HG02623 (cell line): Measurements from ENCODE around the gene SMAD2.
"Not testable (repeated sequence)": the region's sequence is repeated elsewhere in the genome, so short reads cannot be mapped to it uniquely, and the experiment has no call there.

ENCODE experiments used
- ATAC-seq: cut with Tn5 transposase; IDR thresholded peaks from one replicate; pipeline ENCODE4 v1.9.1; 2021; ENCODE audit warnings: moderate library complexity; ENCODE audit not compliant: unreplicated experiment

The SMAD2 gene

DNA sequence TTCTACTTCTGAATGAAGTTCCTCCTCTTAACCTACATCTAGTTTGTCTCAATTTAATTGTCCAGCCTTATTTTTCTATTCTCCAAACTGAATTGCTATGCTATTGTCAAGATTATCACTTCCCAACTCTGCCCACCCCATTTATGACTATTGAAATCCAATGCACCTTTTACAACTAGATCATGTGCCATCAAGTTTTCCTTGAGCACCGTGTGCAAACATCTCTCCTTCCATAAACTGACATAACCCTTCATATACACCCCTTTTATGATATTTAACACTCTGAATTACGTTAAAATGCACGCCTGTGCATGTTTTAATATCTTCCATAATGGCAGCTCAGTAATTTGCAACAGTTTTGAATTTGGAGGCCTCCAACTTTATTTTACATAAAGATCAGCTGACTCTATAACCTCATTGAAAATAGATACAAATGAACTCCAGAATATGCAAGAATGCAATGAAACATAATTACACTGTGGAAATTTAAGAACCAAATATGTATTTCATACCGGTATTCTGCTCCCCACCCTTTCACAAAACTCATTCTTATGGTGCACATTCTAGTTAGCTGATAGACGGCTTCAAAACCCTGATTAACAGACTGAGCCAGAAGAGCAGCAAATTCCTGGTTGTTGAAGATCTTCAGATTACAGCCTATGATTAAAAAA lies 85.5 kb downstream of the SMAD2 start:
- no peak for ATAC-seq

DNA sequence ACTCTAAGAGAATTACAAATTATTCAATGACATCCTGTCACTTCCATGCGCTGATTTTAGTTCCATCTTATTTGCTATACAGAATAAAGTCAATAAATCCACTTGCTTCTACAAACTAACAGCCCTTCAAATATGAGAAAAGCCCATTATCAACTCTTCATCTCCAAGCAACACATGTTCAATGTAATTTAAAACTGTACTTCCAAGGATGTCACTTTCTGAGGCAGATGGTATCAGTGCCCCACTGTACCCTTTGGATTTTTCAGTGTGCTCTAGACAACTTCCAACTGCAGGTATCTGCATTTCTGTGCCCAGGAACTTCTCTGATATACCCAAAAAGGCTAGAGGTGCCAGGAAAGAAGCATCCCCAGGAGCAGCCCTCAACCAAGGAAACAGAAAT lies 87.6 kb downstream of the SMAD2 start:
- no peak for ATAC-seq

DNA sequence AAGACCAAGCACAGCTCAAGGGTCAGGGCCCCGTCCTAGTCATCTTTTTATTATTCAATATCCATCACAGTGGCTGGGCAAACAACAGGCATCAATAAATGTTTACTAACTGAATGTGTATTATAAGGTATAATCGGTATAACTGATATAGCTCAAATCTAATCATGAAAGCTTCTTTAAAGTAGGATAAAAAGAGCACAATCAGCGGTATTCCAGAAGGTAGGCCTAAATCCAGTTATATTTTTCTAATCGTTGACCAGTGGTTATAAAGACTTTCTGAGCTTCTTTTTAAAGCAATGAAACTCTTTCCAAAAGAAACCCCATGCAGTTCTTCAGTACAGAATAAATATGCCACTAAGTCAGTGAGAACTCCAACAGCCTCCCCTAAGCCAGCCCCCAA lies 92.1 kb downstream of the SMAD2 start:
- no peak for ATAC-seq

DNA sequence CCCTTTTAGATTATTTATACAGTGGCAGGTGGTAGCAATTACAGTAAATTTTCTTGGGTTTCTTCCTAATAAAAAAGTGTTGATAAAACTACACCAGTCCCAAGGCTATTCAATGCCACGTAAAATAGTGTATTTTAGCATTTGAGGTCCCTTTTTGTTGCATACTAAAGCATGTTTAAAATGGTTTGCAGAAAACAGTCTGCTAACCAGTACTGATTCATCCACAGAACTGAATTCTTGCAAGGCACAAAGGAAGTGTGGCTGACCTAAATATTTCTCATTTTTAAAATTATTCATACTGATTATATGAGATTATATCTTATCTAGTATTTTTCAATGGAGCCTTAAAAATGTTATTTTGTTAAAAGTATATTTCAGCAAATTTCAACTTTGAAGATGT lies 98.1 kb downstream of the SMAD2 start:
- no peak for ATAC-seq

DNA sequence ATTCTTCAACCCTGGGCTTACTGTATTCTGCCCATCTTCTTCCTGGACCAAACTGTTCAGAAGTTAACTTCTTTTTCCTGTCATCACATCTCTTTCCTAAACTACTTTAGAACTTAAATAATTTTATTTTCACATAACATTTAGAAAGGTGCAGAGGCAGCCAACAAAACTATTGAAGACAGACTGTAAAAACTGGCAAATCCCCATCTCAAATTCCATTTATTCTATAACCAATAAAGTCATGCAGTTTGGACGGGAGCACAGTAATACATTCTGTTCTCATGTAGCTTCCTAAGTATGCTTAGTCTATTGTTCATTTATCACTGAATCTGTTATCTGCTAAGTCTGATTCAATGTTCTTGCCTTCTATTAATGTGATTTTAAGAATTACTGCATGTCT lies 99.1 kb downstream of the SMAD2 start:
- no peak for ATAC-seq

DNA sequence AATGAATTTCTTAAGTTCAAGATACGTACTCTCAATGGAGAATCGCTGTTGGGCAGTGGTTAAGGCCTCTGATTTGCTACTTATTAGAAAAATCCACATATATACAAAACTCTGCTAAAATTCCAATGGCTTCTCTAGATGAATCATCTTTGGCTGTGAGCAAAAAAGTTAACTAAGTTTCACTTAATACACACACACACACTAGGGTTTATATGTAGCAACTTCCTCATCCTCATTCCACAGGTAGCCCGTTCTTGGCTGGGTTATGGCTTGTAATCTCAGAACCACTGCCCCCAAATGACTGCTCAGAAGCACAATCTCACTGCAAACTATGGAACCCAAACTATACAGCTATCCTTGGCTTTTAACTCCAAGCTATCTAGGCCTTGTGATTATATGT lies 99.7 kb downstream of the SMAD2 start:
- no peak for ATAC-seq

DNA sequence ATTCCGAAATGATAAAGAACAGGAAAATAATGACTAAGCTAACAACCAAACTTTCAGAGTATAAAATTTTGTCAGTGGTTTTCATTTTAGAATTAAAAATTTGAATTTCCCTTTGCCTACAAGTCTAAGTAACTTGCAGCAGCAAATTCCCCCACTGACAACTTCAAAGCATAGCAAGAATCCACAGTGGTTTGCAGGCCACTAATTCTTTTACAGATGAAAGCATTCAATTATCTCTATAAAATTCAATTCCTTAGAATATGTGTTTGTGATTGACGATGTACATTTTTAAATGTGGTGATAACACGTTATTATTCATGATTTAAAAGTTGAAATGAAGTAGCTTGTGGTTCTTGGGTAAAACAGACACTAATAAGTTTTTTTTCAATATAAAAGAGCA lies 100.6 kb downstream of the SMAD2 start:
- no peak for ATAC-seq

DNA sequence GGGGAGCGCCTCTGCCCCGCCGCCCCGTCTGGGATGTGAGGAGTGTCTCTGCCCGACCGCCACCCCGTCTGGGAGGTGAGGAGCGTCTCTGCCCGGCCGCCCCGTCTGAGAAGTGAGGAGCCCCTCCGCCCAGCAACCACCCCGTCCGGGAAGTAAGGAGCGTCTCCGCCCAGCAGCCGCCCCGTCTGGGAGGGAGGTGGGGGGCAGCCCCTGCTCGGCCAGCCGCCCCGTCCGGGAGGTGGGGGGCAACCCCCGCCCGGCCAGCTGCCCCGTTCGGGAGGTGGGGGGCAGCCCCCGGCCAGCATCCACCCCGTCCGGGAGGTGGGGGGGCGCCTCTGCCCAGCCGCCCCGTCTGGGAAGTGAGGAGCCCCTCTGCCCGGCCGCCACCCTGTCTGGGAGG lies 102.4 kb downstream of the SMAD2 start:
- ATAC-seq, result not testable (repeated sequence)

DNA sequence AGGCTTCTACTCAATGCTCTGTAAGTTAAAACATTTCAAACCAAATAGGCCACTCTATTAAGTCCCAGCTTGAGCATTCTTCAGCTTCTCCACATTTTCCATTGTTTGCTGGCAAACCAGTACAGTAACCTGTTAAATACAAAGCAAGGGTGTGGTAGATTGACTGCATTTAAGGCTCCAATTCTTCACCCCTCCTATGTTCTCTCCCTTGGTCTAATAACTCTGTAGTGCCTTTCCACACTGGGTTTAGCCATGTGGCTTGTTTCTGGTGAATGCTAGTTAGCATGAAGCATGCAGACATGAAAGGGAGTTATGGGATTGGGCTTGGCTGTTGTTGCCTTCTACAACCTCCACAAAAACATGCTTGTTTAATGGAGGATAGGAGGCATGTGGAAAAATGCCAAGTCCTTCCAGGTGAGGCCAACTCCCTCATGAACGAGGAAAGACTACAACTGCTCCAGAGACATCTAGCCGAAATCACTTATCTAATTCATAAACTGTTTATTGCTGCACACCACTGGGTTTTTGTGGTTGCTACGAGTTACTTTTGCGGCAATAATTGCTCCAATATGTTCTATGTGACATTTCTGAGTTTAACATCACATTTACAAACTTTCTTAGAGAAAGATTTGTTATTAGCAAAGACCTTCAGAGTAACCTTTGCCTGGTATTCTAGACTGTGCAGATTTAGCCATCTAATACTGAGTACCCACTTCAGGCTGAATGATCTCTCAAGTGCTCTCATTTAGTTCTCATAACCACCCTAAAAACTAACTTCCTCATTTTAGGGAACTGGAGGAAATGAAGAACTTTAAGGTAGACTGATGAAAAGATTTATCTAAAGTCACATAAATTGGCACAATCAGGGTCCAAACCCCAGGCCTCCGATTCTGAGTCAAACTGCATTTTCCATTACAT lies 104.0 kb downstream of the SMAD2 start:
- ATAC-seq, result no peak

DNA sequence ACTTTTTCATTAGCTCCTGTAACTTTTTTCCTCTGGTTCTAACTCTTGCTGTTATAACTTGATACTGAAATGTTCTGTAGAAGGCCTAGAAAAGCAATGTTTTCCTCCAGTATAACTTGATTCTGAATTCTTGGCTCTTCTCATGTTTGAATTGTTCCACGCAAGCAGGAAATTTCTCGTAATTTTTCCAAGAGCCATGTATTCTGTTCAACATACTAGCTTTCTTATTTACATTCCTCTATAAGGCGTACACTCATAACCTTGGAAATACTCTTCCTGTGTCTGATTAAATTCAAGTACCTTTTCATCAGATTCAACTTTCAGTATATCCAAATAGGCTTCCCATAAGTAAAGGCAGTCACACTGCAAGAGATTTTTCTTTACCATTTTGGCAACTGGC lies 109.1 kb downstream of the SMAD2 start:
- ATAC-seq, result no peak

DNA sequence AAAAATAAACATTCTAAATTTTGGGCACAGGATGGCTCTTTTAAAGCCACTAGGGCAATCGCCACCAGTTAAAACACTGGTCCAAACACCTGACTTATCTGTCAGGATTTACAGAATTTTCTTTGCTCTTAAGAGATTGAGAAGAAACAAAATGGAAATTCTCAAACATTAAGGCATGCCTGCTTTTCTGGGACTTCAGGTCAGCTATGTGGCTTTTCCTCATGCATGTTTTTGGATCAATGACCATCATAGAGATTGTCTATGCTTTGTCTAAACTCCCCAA lies 112.7 kb downstream of the SMAD2 start:
- no peak for ATAC-seq

DNA sequence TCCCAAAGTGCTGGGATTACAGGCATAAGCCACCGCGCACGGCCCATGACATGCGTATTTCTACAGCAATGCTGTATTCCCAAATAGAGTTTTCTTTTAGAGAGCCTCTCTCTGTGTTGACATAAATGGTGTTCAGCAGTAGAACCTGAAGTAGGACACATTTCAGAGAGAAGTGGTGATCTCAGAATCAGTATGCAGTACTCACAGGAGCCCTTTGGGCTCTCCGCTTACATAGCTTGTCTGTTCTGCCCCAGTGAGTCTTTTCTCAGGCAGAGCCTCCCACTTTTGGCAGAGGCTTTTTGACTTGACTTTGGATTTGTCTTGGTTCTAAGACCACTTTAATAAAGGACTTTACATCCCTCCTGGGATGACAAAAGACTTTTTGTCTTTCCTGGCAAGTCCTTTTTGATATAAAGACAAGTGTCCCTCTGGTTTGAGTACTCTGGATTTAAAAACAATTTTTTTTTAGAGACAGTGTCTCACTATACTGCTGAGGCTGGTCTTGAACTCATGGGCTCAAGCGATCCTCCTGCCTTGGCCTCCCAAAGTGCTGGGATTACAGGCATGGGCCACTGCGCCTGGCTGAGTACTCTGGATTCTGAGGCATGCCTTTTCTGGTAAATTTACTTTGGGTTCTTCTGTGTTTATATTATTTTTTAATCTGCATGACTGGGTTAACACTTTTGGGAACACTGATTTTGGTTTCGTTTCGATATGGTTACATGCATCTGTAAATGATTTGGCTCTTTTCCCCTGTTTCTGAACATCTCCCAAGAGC lies 113.3 kb downstream of the SMAD2 start:
- no peak for ATAC-seq

DNA sequence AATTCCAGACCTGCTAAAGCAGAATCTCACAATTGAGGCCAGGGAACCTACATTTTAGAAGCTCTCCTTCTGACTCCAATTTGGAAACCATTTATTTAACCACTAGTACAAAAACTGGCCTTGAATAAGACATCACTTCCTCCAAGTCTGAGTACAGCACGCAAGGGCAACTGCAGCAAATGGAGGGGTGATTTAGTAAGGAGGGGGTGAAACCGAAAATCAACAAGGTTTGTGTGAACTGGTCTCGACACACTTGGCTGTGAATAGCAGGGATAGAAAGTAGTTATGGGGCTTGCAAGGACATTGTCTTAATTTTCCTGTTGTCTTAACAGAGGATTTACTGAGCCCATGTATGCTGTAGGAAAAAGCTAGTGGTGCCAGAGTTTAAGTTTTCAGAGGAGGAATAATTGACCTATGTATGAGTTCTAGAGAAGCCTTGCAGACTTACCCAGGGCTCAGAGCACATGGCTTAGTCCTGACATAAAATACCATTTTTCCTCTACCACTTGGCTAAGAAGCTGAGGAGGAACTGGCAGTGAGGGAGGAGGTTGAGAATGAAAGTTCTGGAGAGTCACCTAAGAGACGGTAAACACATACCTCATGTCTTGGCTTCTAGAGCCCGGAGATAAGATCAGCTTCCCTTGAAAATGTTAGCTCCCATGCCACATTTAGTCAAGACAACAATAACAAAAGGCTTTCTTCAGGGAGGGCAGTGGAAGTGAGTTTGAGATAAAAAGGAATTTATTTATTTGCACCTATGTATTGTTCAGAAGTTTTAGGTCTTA lies 114.8 kb downstream of the SMAD2 start:
- no peak for ATAC-seq

DNA sequence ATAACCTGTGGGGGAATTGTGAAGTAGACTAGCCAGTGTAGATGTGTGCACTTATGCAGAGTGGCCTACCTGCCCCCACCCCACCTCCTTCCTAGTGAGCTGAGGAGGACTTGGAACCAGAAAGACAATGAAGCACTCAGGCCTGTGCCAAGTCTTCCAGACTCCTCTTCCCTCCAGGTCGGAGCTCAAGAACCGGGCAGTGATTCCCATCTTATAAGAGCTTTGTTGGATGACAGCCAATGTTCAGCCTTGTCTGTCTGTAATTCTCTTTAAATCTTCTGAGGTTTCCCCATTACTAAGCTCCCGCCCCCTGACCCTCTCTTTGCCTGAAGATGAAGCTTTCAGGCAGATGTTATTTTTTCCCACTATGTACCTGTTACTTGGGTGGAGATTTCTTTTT lies 121.0 kb downstream of the SMAD2 start:
- no peak for ATAC-seq

DNA sequence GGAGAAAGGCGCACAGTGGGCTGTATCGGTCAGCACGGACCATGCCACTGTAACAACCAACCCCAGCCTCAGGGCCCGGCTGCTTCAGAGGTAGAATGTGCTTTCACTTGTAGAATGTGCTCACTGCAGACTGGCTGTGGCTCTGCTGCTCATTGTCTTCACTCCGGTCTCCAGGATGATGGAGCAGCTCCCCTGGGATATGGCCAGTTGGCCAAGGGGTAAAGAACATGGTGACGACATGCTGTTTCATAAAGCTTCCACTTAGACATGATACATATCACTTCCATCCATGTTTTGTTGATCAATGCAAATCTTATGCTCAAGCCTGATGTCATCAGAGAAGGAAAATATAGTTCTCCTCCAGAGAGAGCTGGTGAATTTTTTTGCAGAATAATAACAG lies 127.7 kb downstream of the SMAD2 start:
- no peak for ATAC-seq

DNA sequence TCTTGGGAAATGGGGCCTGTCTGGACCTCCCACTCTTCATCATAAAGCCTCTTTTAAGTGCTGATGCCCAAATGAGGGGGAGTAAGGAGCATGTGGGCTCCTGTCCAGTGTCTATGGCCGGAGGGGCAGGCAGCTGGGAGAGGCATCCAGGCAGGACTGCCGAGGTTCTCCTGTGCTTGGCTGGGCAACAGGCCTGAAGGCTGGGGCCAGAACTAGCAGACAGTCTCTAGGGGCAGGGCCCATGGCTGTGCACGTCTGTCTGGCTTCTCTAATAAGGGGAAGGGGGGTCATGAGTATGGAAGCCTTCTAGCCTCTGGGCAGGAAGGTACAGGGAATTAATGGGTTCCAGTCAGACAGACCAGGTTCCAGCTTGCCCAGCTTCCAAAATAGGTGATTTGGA lies 128.6 kb downstream of the SMAD2 start:
- ATAC-seq, result no peak

DNA sequence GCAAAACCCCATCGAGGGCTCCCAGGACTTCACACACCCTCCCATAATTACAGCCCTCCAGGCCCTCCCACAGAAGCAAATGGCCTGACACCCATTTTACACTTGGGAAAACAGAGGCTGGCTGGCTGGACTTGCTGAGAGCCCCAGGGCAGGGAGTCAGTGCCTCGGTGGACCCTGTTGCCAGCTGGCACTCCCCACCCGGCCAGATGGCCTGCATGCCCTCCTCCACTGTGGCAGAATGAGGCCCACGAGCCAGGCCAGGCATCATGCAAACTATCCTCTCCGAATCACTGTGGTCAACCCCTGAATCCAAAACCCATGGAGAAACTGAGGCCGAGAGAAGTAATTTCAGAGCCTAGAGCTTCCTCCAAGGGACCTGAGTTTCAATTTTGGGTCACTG lies 129.7 kb downstream of the SMAD2 start:
- ATAC-seq, result no peak

DNA sequence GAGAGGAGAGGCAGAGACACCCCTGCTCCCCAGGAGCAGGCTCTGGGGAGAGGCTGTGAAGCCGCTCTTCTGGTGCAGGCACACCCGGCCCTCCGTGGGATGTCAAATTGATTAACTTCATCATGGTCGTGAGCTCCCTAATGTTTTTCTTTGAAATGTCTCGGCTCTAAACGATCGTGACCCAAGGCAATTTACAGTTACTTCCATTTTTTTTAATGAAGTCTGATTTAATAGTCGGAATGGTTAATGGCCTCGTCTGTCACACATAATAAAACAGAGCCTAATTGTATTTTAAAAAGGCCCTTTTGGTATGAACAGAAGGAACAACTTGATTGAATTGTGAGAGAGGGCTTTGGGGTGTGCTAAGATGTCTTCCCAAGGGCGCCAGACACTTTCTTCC lies 130.2 kb downstream of the SMAD2 start:
- ATAC-seq, result no peak

DNA sequence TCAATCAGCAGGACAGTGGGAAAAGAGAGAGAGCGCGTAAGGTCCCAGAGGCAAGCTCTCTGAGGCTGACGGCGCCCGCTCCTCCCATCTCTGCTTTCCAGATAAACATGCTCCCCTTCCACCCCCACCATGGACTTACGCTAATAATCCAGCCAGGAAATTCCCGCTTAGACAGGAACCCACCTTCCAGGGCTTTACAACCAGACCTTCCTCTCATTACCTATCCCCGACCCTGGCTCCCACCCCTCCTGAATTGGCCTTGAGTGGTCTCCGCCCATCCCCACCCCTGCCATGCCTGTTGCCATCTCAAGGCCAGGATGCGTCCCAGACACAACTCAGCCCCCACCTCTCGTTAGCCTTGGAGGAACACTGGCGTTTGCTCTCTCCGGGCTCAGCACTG lies 131.1 kb downstream of the SMAD2 start:
- no peak for ATAC-seq

DNA sequence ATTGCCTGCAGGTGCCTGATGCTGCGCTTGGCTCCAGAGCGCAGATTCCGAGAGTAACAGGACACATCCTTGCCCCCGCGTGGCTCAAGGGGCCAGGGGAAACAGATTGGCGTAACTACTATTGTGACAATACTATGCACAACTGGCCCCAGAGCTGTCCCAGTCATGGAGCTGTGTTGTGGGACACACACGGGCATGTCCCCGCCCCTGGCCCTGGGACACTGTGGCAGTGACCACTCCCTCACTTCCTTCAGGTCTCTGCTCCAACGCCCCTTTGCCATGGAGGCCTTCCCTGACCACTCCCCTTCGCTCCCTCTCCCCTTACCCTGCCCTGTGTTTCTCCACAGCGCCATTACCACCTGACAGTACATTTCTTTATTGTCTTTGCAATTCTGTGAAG lies 132.1 kb downstream of the SMAD2 start:
- no peak for ATAC-seq

DNA sequence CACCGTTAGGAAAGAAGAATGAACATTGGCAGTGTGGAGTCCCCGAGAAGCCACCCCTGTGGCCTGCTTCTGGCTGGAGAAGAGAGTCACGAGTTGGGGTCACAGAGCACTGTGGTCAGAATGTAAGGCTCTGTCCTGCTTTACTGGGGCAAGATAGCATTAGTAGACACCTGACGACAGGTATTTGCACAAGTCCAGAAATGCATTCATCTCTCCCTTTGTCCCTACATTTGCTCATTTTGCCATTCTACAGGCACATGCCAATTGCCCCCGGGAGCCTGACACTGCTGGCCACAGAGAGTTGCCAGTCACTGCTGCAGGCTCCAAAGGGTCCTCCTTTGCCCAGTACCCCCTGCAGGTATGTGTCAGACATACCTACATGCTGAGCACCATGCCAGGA lies 133.3 kb downstream of the SMAD2 start:
- no peak for ATAC-seq
